Measurements from ENCODE around the gene ATN1. TPM values are rescaled to one million over a fixed set of nuclear protein-coding genes. Genes with fewer than 3 reads are reported as not detected.
A peak's percentile ranks its signal among the peaks of the same experiment; 100 is the strongest.
"Not testable (repeated sequence)": the region's sequence is repeated elsewhere in the genome, so short reads cannot be mapped to it uniquely, and the experiment has no call there.

ATN1 gene
- total RNA-seq, 4 donors from 2014 or later: 11.5 to 31.5 (median 26.5) TPM

DNA sequence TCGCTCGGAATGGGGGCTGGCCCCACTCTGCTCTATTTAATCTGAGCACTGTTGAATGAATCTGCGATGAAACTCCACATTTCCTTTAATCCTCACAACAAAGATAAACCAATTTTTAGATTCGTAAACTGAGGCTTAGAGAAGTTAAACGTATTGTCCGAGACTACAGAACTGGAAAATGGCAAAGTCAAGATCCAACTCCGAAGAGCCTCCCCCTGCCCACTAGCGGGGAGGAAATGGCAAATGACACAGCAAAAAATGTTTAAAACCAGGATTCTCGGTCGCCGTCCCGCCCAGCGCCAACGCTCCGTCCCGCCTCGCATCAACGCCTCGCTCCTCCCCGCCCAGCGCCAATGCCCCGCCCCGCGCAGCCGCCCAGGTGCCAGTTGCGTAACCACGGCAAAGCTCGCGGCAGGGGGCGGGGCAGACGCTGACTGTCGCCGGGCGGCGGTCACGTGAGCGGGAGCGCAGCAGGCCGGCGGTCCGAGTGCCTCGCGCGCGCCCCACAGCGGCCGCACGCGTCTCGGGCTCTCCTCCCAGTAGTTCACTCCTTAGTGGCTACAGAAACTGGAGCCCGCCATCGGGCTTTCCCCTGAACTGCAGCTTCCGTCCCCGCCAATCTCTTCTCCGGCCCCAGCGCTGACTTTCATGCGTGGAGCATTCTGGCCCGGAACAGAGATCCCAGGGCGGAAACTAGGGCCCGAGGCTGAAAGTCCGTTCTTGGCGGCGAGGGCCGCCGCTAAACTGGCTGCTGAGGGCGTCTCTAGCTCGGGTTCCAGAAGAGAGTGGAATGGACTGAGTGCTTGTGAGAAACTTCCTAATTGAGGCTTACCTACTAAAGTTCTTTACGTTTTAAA, 36.7 kb upstream of the ATN1 start:
- peak; percentile 92 to 95 for DNase-seq
- ATAC-seq: peak; percentile 99
- Histone ChIP-seq H3K36me3 (no peaks in the 10 kb centered on the region), H3K4me3 (peak overlapping the region; percentile 60 to 83 (median 68)), H3K4me1 (peaks cover 10% of the 10 kb centered on the region in 2 donors), H3K27ac (peak overlapping the region; percentile 85 to 92 (median 87)), H3K27me3 (no peaks in the 10 kb centered on the region), H3K9me3 (no peaks in the 10 kb centered on the region)
- in situ Hi-C loops (cut with MboI; ENCODE audit: low sequenced_read_pairs in 4 of 4): no loop called here
- intact Hi-C loops (cut with DNase I; ENCODE audit: low total_unique reads): loop anchor here (1.0 kb wide), 4 partner anchors 13 to 39 kb away; partner anchors contain the start of genes LRRC23, SPSB2 and USP5
- TF ChIP-seq POLR2A (IDR thresholded peaks at IDR 0.05) (peak; percentile 53 to 56), CTCF (IDR thresholded peaks at IDR 0.05 in 4 of 5, conservative IDR thresholded peaks at IDR 0.05 in 1 of 5) (peak; percentile 78 to 94 (median 87))

GRCh38 chr12:6891646-6892001, 36.1 kb upstream of the ATN1 start:
- no peaks in the 10 kb centered on the region for H3K27me3 ChIP-seq
- H3K36me3 ChIP-seq: no peaks in the 10 kb centered on the region
- H3K4me3 ChIP-seq: peak overlapping the region; percentile 60 to 83 (median 68)
- DNase-seq (no peak), ATAC-seq (peak; percentile 3 to 13)
- in situ Hi-C loops (cut with MboI; ENCODE audit: low sequenced_read_pairs in 4 of 4): no loop called here
- peak overlapping the region; percentile 85 to 92 (median 87) for H3K27ac ChIP-seq
- H3K9me3 ChIP-seq: no peaks in the 10 kb centered on the region
- intact Hi-C loops (cut with DNase I; ENCODE audit: low total_unique reads): loop anchor here (1.0 kb wide), 4 partner anchors 13 to 39 kb away; partner anchors contain the start of genes LRRC23, SPSB2 and USP5
- TF ChIP-seq CTCF (IDR thresholded peaks at IDR 0.05 in 4 of 5, conservative IDR thresholded peaks at IDR 0.05 in 1 of 5) (no peak), POLR2A (IDR thresholded peaks at IDR 0.05) (no peak)
- peaks cover 10% of the 10 kb centered on the region in 2 donors for H3K4me1 ChIP-seq

DNA sequence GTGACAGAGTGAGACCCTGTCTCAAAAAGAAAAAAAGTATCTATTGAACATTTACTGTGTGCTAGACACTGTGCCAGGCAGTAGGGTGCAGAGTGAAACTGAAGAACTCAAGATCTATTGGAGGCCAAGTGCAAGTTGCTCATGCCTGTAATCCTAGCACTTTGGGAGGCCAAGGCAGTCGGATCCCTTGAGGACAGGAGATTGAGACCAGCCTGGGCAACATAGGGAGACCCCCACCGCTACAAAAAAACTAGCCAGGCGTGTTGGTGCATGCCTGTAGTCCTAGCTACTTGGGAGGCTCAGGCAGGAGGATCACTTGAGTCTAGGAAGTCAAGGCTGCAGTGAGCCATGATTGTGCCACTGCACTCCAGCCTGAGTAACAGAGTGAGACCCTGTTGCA, 35.1 kb upstream of the ATN1 start:
- intact Hi-C loops (cut with DNase I; ENCODE audit: low total_unique reads): not testable (repeated sequence)

GRCh38 chr12:6894321-6894720, 33.4 kb upstream of the ATN1 start:
- no peak for DNase-seq
- ATAC-seq: no peak
- H3K9me3 ChIP-seq: no peaks in the 10 kb centered on the region
- H3K4me1 ChIP-seq: peaks cover 10% of the 10 kb centered on the region in 2 donors
- in situ Hi-C loops (cut with MboI; ENCODE audit: low sequenced_read_pairs in 4 of 4): no loop called here
- TF ChIP-seq POLR2A (IDR thresholded peaks at IDR 0.05) (no peak), CTCF (IDR thresholded peaks at IDR 0.05 in 4 of 5, conservative IDR thresholded peaks at IDR 0.05 in 1 of 5) (no peak)
- no peak overlapping the region for H3K27ac ChIP-seq
- H3K27me3 ChIP-seq: no peaks in the 10 kb centered on the region
- no peak overlapping the region for H3K4me3 ChIP-seq
- H3K36me3 ChIP-seq: no peaks in the 10 kb centered on the region
- intact Hi-C loops (cut with DNase I; ENCODE audit: low total_unique reads): no loop called here

More for the DNA sequence above, 35.1 kb upstream of the ATN1 start:
- H3K27ac ChIP-seq; DNase-seq; H3K27me3 ChIP-seq; H3K4me3 ChIP-seq; in situ Hi-C loops (cut with MboI; ENCODE audit: low sequenced_read_pairs in 4 of 4); H3K36me3 ChIP-seq; H3K9me3 ChIP-seq; ATAC-seq: not testable (repeated sequence)
- peaks cover 10% of the 10 kb centered on the region in 2 donors for H3K4me1 ChIP-seq

DNA sequence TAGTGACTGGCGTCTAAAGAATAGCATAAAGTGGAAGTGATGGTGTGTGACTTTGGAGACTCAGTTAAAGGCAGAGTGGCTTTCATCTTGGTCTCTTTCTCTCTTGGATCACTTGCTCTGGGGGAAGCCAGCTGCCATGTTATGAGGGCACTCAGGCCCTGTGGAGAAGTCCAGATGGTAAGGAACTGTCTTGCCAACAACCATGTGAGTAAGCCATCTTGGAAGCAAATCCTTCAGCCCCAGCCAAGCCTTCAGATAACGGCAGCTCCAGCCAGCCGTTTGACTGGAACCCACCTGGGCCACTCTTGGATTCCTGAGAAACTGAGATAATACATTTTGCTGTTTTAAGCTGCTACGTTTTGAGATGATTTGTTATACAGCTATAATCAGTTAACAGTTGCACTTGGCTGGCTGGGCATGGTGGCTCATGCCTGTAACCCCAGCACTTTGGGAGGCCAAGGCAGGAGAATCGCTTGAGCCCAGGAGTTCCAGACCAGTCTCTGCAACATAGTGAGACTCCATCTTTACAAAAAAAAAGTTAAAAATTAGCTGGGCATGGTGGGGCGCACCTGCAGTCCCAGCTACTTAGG, 30.8 kb upstream of the ATN1 start:
- DNase-seq (no peak), ATAC-seq (no peak)
- H3K36me3 ChIP-seq: no peaks in the 10 kb centered on the region
- intact Hi-C loops (cut with DNase I; ENCODE audit: low total_unique reads) (no loop called here), in situ Hi-C loops (cut with MboI; ENCODE audit: low sequenced_read_pairs in 4 of 4) (no loop called here)
- TF ChIP-seq POLR2A (IDR thresholded peaks at IDR 0.05): no peak
- no peak for TF ChIP-seq CTCF (IDR thresholded peaks at IDR 0.05 in 4 of 5, conservative IDR thresholded peaks at IDR 0.05 in 1 of 5)
- no peaks in the 10 kb centered on the region for H3K4me1 ChIP-seq
- no peak overlapping the region for H3K27ac ChIP-seq
- H3K27me3 ChIP-seq: no peaks in the 10 kb centered on the region
- no peak overlapping the region for H3K4me3 ChIP-seq
- no peaks in the 10 kb centered on the region for H3K9me3 ChIP-seq
